H1 (cell line): Measurements from ENCODE around the gene HTR3D. TPM values are rescaled to one million over a fixed set of nuclear protein-coding genes. Genes with fewer than 3 reads are reported as not detected.

Source experiments
- CTCF ChIA-PET: fragments of 300-600 bp; sonication (Branson Sonifier 250); formaldehyde crosslinking; loops from one replicate; lab custom pipeline; 2021; ENCODE audit not compliant: partially characterized antibody; lab: Charles Lee
- POLR2A ChIA-PET: fragments of 300-600 bp; sonication (Branson Sonifier 250); formaldehyde crosslinking; loops from one replicate; lab custom pipeline; 2021; ENCODE audit warnings: inconsistent platforms; ENCODE audit not compliant: partially characterized antibody; lab: Charles Lee
- DNase-seq, 2 experiments: peaks; one replicate each; pipeline versions ENCODE4 v3.0.0 to v3.0.0-alpha.2; 2010 to 2022; ENCODE audit warnings: low spot score in 2 of 2, low read depth in 1 of 2, mixed read lengths in 1 of 2
- FAIRE-seq: peaks from 2 replicates; lab custom pipeline; 2011; peaks lifted over from hg19 to GRCh38; lab: Jason Lieb, UNC
- H2AFZ ChIP-seq: 2 replicates; pipeline ENCODE4 v1.8.1; 2012; ENCODE audit warnings: low read length, inconsistent platforms
- H2AK5ac ChIP-seq: 2 replicates; pipeline ENCODE4 v1.6.1; 2013; ENCODE audit warnings: low read depth, low read length
- H2BK120ac ChIP-seq: replicated peaks from 2 replicates; pipeline ENCODE3; 2013; ENCODE audit warnings: low read depth, low read length, inconsistent platforms
- H2BK12ac ChIP-seq: 2 replicates; pipeline ENCODE4 v1.6.1; 2013; ENCODE audit warnings: low read depth, low read length
- H2BK15ac ChIP-seq: 2 replicates; pipeline ENCODE4 v1.6.1; 2013; ENCODE audit warnings: low read length
- H2BK20ac ChIP-seq: 2 replicates; pipeline ENCODE4 v1.6.1; 2013; ENCODE audit warnings: low read length
- H2BK5ac ChIP-seq: 2 replicates; pipeline ENCODE4 v1.6.1; 2013; ENCODE audit warnings: low read depth, low read length
- H3K14ac ChIP-seq: 2 replicates; pipeline ENCODE4 v1.6.1; 2013; ENCODE audit warnings: inconsistent platforms; ENCODE audit not compliant: insufficient read length
- H3K18ac ChIP-seq: 2 replicates; pipeline ENCODE4 v1.6.1; 2013; ENCODE audit warnings: low read length; ENCODE audit errors: extremely low read depth
- H3K23ac ChIP-seq: 2 replicates; pipeline ENCODE4 v1.6.1; 2013; ENCODE audit warnings: inconsistent platforms; ENCODE audit not compliant: insufficient read length
- H3K23me2 ChIP-seq: 2 replicates; pipeline ENCODE4 v1.6.1; 2013; ENCODE audit warnings: low read depth, low read length
- H3K27ac ChIP-seq: 2 replicates; pipeline ENCODE4 v1.6.1; 2011; ENCODE audit warnings: low read depth, low read length, inconsistent platforms
- H3K27me3 ChIP-seq, 4 experiments: replicated peaks in 1 of 4; 1 replicate in 1 of 4; 2 replicates in 3 of 4; pipeline versions ENCODE4 v1.6.1 to v1.8.1; 2011 to 2013; ENCODE audit warnings: low read length in 3 of 4, mild to moderate bottlenecking in 3 of 4, inconsistent platforms in 2 of 4, mixed read lengths in 2 of 4, moderate library complexity in 1 of 4; ENCODE audit not compliant: control insufficient read depth in 3 of 4, insufficient read depth in 3 of 4; ENCODE audit errors: extremely low read depth in 1 of 4
- H3K36me3 ChIP-seq, 4 experiments: 2 replicates each; pipeline versions ENCODE4 v1.6.1 to v1.8.1; 2011 to 2013; ENCODE audit warnings: mild to moderate bottlenecking in 4 of 4, low read length in 3 of 4, moderate library complexity in 2 of 4, control low read depth in 1 of 4, inconsistent platforms in 1 of 4; ENCODE audit not compliant: insufficient read depth in 4 of 4, control insufficient read depth in 2 of 4
- H3K4ac ChIP-seq: replicated peaks from 2 replicates; pipeline ENCODE3; 2013; ENCODE audit warnings: low read length, low read depth, mixed read lengths, inconsistent platforms; ENCODE audit not compliant: insufficient read length
- H3K4me1 ChIP-seq, 4 experiments: replicated peaks in 1 of 4; 1 replicate in 1 of 4; 2 replicates in 3 of 4; pipeline versions ENCODE4 v1.6.1 to v1.8.1; 2011 to 2013; ENCODE audit warnings: low read length in 3 of 4, inconsistent platforms in 2 of 4, mixed read lengths in 1 of 4; ENCODE audit not compliant: insufficient read depth in 4 of 4, control insufficient read depth in 3 of 4
- H3K4me2 ChIP-seq, 2 experiments: 2 replicates each; pipeline versions ENCODE4 v1.6.1 to v1.8.1; 2011 to 2013; ENCODE audit warnings: low read depth in 2 of 2, low read length in 2 of 2, control low read depth in 1 of 2, inconsistent platforms in 1 of 2, mild to moderate bottlenecking in 1 of 2; ENCODE audit not compliant: insufficient read depth in 1 of 2
- H3K4me3 ChIP-seq, 4 experiments: fragments of 200-600, 300-600 bp in 1 of 4; sonication (generic), shearing (Covaris generic), sonication (Bioruptor Twin) in 1 of 4; 2 replicates each; pipeline versions ENCODE4 v1.5.1 to v1.8.1; 2011 to 2016; ENCODE audit warnings: low read length in 4 of 4, low read depth in 3 of 4, control low read depth in 2 of 4, inconsistent platforms in 2 of 4, mild to moderate bottlenecking in 2 of 4, mixed read lengths in 1 of 4, moderate library complexity in 1 of 4; ENCODE audit not compliant: insufficient read depth in 2 of 4; ENCODE audit errors: extremely low read depth in 1 of 4
- H3K56ac ChIP-seq: replicated peaks from 2 replicates; pipeline ENCODE3; 2013; ENCODE audit warnings: low read depth, mild to moderate bottlenecking, mixed read lengths, low read length, inconsistent platforms; ENCODE audit not compliant: insufficient read length
- H3K79me1 ChIP-seq: 2 replicates; pipeline ENCODE4 v1.6.1; 2013; ENCODE audit warnings: low read depth, low read length, control low read depth
- H3K79me2 ChIP-seq, 2 experiments: 2 replicates each; pipeline versions ENCODE4 v1.6.1 to v1.8.1; 2012 to 2013; ENCODE audit warnings: low read length in 2 of 2, mild to moderate bottlenecking in 2 of 2, inconsistent platforms in 1 of 2; ENCODE audit not compliant: insufficient read depth in 2 of 2, control insufficient read depth in 1 of 2
- H3K9ac ChIP-seq, 4 experiments: replicated peaks in 1 of 4; 1 replicate in 1 of 4; 2 replicates in 3 of 4; pipeline versions ENCODE4 v1.6.1 to v1.8.1; 2011 to 2013; ENCODE audit warnings: low read depth in 3 of 4, low read length in 3 of 4, control low read depth in 2 of 4, mild to moderate bottlenecking in 2 of 4, moderate library complexity in 2 of 4, inconsistent platforms in 1 of 4; ENCODE audit errors: extremely low read depth in 1 of 4
- H3K9me3 ChIP-seq, 2 experiments: 2 replicates each; pipeline versions ENCODE4 v1.6.1 to v1.8.1; 2012 to 2013; ENCODE audit warnings: mild to moderate bottlenecking in 2 of 2, moderate library complexity in 2 of 2, control low read depth in 1 of 2, inconsistent platforms in 1 of 2, low read depth in 1 of 2, low read length in 1 of 2, mixed read lengths in 1 of 2; ENCODE audit not compliant: insufficient read depth in 2 of 2
- H4K20me1 ChIP-seq, 2 experiments: replicated peaks in 1 of 2; 2 replicates each; pipeline versions ENCODE3 to v1.8.1; 2011 to 2013; ENCODE audit warnings: inconsistent platforms in 2 of 2, low read length in 2 of 2, mild to moderate bottlenecking in 1 of 2; ENCODE audit not compliant: insufficient read depth in 2 of 2, control insufficient read depth in 1 of 2
- H4K5ac ChIP-seq: 2 replicates; pipeline ENCODE4 v1.6.1; 2013; ENCODE audit warnings: low read length, low read depth, mixed read lengths, inconsistent platforms; ENCODE audit not compliant: insufficient read length
- H4K8ac ChIP-seq: 2 replicates; pipeline ENCODE4 v1.8.0; 2013; ENCODE audit warnings: mild to moderate bottlenecking, moderate library complexity, low read length, inconsistent platforms; ENCODE audit not compliant: insufficient read depth; ENCODE audit errors: extremely low read depth
- H4K91ac ChIP-seq: replicated peaks from 2 replicates; pipeline ENCODE3; 2013; ENCODE audit warnings: low read length, mixed read lengths, inconsistent platforms; ENCODE audit not compliant: insufficient read length
- ATF2 ChIP-seq: IDR thresholded peaks from 2 replicates; pipeline ENCODE4 v1.6.1; 2012; ENCODE audit warnings: low read length, inconsistent platforms
- CBX8 ChIP-seq: fragments of 300-800, 300-1000 bp; sonication (generic); IDR thresholded peaks from 2 replicates; pipeline ENCODE4 v1.7.1; 2016; ENCODE audit warnings: low read depth, low read length, borderline replicate concordance
- CREB1 ChIP-seq: IDR thresholded peaks from 2 replicates; pipeline ENCODE4 v1.6.1; 2012; ENCODE audit warnings: inconsistent platforms
- CTCF ChIP-seq, 3 experiments: IDR thresholded peaks; 1 replicate in 2 of 3; 2 replicates in 1 of 3; pipeline versions ENCODE4 v1.5.1 to v1.6.1; 2011; ENCODE audit warnings: low read length in 3 of 3, mild to moderate bottlenecking in 3 of 3, inconsistent platforms in 2 of 3, low read depth in 1 of 3, moderate library complexity in 1 of 3; ENCODE audit not compliant: insufficient read depth in 1 of 3; ENCODE audit errors: control extremely low read depth in 1 of 3
- EGR1 ChIP-seq: IDR thresholded peaks from 2 replicates; pipeline ENCODE4 v1.6.1; 2011; ENCODE audit warnings: low read depth, low read length, borderline replicate concordance
- GTF2F1 ChIP-seq: IDR thresholded peaks from 2 replicates; pipeline ENCODE4 v1.6.1; 2012; ENCODE audit warnings: low read depth, low read length, improper control_type of control experiment, borderline replicate concordance
- KDM5A ChIP-seq: fragments of 200-600 bp; IDR thresholded peaks from 2 replicates; pipeline ENCODE4 v1.7.1; 2012; ENCODE audit warnings: mild to moderate bottlenecking, low read length, inconsistent platforms, mixed read lengths
- SAP30 ChIP-seq: fragments of 300-600 bp; sonication (generic); IDR thresholded peaks from 2 replicates; pipeline ENCODE4 v1.7.1; 2012; ENCODE audit warnings: low read length, moderate library complexity, mild to moderate bottlenecking, inconsistent platforms; ENCODE audit not compliant: insufficient read depth, insufficient replicate concordance
- SIN3A ChIP-seq, 2 experiments: IDR thresholded peaks in 1 of 2; conservative IDR thresholded peaks in 1 of 2; 2 replicates each; pipeline ENCODE4 v1.6.1; 2011 to 2012; ENCODE audit warnings: low read length in 2 of 2, improper control_type of control experiment in 1 of 2, low read depth in 1 of 2, mild to moderate bottlenecking in 1 of 2
- SRF ChIP-seq: IDR thresholded peaks from 2 replicates; pipeline ENCODE4 v1.6.1; 2011; ENCODE audit warnings: mild to moderate bottlenecking, low read depth, low read length, moderate library complexity
- WGBS, 2 experiments: shearing (Covaris generic) in 1 of 2; methylation state at CpG; one replicate each; pipeline versions ENCODE4 v1.1.6 to v1.1.7; 2013 to 2015; ENCODE audit warnings: low lambda C conversion rate in 2 of 2, mixed read lengths in 2 of 2, inconsistent platforms in 1 of 2, low coverage in 1 of 2, missing lambda C conversion rate in 1 of 2; ENCODE audit not compliant: insufficient replicate concordance in 2 of 2, insufficient coverage in 1 of 2, insufficient read length in 1 of 2; ENCODE audit errors: extremely low coverage in 1 of 2, missing lambda C conversion rate in 1 of 2; 5-methylcytosine and 5-hydroxymethylcytosine counted together
- polyA plus RNA-seq, 7 experiments: library from polyadenylated mRNA; depleted of rRNA in 3 of 7; stranded (reverse) in 5 of 7; unstranded in 2 of 7; fragments of >200 nt in 5 of 7; fragments of 200-250 nt in 2 of 7; gene quantifications; 1 replicate in 5 of 7; 2 replicates in 1 of 7; 4 replicates in 1 of 7; pipeline versions ENCODE4 v1.2.1 to v1.2.3, GENCODE V29; 2011 to 2013; ENCODE audit warnings: missing spikeins in 2 of 7, mixed read lengths in 2 of 7
- total RNA-seq: library from RNA; stranded (reverse); fragmentation: NEBNext Ultra II Directional; extraction: Animal tissue kit (Norgen Biotek cat#: 25700); gene quantifications from 2 replicates; pipeline ENCODE4 v1.2.1, GENCODE V29; 2021

The HTR3D gene
- total and polyA plus RNA-seq, 2 of the 8 experiments (the other 6 are each of a cell fraction or from before 2014, with no cell fraction given), result not detected

GRCh38 chr3:184075901-184076300, 44.4 kb downstream of the HTR3D start:
- H3K79me1 ChIP-seq, result no peaks in the 10 kb centered on the region
- no peak overlapping the region for H2BK12ac ChIP-seq
- no peak overlapping the region for H2AFZ ChIP-seq
- no peaks in the 10 kb centered on the region for H3K36me3 ChIP-seq
- H3K23me2 ChIP-seq, result no peaks in the 10 kb centered on the region; the same call in 1 of the 2 replicates
- no peak overlapping the region for H3K9ac ChIP-seq
- no peak overlapping the region for H3K4me2 ChIP-seq
- no peak overlapping the region for H3K4ac ChIP-seq
- DNase-seq (no peak), FAIRE-seq (no peak)
- no peak overlapping the region for H3K14ac ChIP-seq
- H3K27ac ChIP-seq, result no peak overlapping the region
- no peaks in the 10 kb centered on the region for H4K20me1 ChIP-seq
- no peak overlapping the region for H3K23ac ChIP-seq
- no peaks in the 10 kb centered on the region for H3K79me2 ChIP-seq
- H4K8ac ChIP-seq, result no peak overlapping the region
- H3K9me3 ChIP-seq, result peaks cover 2 to 4% of the 10 kb centered on the region in 2 experiments; a peak in 2 of 4 replicates
- no peak overlapping the region for H2BK5ac ChIP-seq
- H3K27me3 ChIP-seq, result no peaks in the 10 kb centered on the region
- no peaks in the 10 kb centered on the region; a peak in 1 of 7 replicates for H3K4me1 ChIP-seq
- WGBS, 2 experiments, result 90% methylated on average over 6 of the region's 6 CpGs; no CpG with 5 or more reads in 1 of the 2 experiments
- H4K91ac ChIP-seq, result no peak overlapping the region
- ChIA-PET CTCF (interaction anchor here (0.6 to 1.2 kb wide), 2 partner anchors 44 to 94 kb away, joined by 4 read pairs; no protein-coding TSS in a partner anchor), POLR2A (no interaction called here)
- no peak overlapping the region for H4K5ac ChIP-seq
- no peak overlapping the region for H3K4me3 ChIP-seq
- H2BK15ac ChIP-seq, result no peak overlapping the region
- no peak overlapping the region for H2BK120ac ChIP-seq
- H3K18ac ChIP-seq, result no peak overlapping the region
- H2AK5ac ChIP-seq, result no peak overlapping the region
- H3K56ac ChIP-seq, result no peak overlapping the region
- no peak overlapping the region for H2BK20ac ChIP-seq
- TF ChIP-seq GTF2F1 (no peak), SAP30 (no peak), EGR1 (no peak), CTCF (IDR thresholded peaks at IDR 0.05; ENCODE audit: control extremely low read depth in 1 of 3, insufficient read depth in 1 of 3, low read depth in 1 of 3, low read length in 3 of 3) (no peak), CBX8 (no peak), KDM5A (no peak), ATF2 (no peak), CREB1 (no peak), SIN3A (conservative IDR thresholded peaks at IDR 0.05 in 1 of 2, IDR thresholded peaks at IDR 0.05 in 1 of 2; ENCODE audit: low read depth in 1 of 2, low read length in 2 of 2) (no peak), SRF (no peak)
